GM21825 (cell line): ENCODE results near the gene LRRC26.
"Not testable (repeated sequence)": the region's sequence is repeated elsewhere in the genome, so short reads cannot be mapped to it uniquely, and the experiment has no call there.

ENCODE experiments used
- ATAC-seq: cut with Tn5 transposase; IDR thresholded peaks from one replicate; pipeline ENCODE4 v1.9.1; 2021; ENCODE audit warnings: mild to moderate bottlenecking, moderate library complexity; ENCODE audit not compliant: unreplicated experiment

Gene LRRC26

DNA sequence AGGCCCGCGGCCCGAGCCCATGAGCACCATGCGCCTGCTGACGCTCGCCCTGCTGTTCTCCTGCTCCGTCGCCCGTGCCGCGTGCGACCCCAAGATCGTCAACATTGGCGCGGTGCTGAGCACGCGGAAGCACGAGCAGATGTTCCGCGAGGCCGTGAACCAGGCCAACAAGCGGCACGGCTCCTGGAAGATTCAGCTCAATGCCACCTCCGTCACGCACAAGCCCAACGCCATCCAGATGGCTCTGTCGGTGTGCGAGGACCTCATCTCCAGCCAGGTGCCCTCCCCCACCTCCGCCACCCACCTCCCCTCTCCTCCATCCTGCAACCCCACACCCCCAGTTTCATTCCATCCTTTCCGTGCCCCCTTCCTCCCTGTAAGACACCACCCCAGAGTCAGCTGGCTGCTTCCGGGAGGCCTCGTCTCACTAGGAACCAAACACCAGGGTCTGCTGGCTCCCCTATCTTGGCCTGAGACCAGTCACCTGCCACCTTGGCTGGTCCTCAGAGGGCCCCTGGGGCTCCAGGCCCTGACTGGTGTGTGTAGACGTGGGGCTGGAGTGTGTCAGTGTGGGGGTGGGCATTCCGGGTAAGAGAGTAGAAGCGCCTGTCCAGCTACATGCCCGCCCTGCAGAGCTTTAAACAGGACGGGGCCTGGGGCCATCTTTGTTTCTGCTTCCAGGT, 30.2 kb downstream of the LRRC26 start:
- no peak for ATAC-seq

DNA sequence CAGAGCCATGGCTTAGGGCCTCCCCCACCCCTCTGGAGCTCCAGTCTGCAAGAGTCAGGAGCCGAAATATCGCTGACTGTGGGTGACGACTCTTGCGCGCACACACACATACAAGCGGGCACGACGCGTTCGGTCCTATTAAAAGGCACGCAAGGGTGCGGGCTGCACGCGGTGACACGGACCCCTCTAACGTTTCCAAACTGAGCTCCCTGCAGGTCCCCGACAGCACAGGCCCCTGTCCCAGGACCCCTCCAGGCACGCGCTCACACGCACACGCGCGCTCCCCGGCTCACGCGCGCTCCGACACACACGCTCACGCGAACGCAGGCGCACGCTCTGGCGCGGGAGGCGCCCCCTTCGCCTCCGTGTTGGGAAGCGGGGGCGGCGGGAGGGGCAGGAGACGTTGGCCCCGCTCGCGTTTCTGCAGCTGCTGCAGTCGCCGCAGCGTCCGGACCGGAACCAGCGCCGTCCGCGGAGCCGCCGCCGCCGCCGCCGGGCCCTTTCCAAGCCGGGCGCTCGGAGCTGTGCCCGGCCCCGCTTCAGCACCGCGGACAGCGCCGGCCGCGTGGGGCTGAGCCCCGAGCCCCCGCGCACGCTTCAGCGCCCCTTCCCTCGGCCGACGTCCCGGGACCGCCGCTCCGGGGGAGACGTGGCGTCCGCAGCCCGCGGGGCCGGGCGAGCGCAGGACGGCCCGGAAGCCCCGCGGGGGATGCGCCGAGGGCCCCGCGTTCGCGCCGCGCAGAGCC, 31.0 kb downstream of the LRRC26 start, which contains the start of gene GRIN1:
GRIN1 (plus strand) TSS at position 433 of the 746 bp plus-strand sequence. CDS start 333 bp downstream, outside the sequence.
- no peak for ATAC-seq

DNA sequence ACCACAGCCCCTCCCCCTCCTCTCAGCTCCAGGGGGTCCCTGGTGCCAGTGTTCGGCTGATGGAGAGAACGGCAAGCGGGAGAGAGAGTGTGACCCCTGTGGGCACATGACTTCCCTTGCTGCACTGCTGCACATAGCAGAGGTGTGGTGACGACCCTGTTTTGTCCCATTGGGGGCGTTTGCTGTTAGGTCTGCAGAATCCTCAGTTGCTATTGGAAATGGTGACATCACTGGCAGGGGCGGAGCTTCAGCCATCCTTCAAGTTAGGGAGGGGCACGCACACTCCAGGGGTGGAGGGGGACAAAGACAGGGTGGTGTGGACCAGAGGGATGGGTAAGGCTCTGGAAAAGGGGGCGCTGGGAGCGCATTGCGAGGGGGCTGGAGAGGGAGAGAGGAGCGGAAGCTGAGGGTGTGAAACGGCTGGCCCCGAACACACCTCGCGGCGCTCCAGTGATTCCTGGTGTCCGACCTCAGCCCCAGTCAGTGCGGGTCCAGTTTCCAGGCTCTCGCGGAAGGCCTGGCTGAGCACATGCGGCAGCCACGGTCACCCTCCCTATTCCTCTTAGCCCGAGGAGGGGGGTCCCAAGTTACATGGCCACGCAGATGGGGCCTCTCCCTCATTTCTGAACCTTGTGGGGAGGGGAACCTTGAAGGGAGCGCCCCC, 31.7 kb downstream of the LRRC26 start:
- no peak for ATAC-seq

- ATAC-seq = no peak
Measured at GRCh38 chr9:137136881-137137607, 32.8 kb downstream of the LRRC26 start.

GRCh38 chr9:137136261-137136880, 33.5 kb downstream of the LRRC26 start:
- ATAC-seq = no peak

DNA sequence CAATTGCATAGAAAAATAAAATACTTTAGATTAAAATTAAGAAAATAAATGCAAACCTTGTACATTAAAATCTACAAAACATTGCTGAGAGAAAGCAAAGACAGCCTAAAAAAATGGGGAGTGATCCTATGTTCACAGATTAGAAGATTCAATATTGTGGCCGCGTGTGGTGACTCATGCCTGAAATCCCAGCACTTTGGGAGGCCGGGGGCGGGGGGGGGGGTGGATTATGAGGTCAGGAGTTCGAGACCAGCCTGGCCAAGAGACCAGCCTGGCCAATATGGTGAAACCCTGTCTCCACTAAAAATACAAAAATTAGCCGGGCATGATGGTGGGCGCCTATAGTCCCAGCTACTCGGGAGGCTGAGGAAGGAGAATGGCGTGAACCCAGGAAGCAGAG, 34.7 kb downstream of the LRRC26 start:
- not testable (repeated sequence) for ATAC-seq

GRCh38 chr9:137134191-137134590, 35.7 kb downstream of the LRRC26 start:
- no peak for ATAC-seq

GRCh38 chr9:137130176-137130755, 39.6 kb downstream of the LRRC26 start:
- ATAC-seq = peak; percentile 8

GRCh38 chr9:137129456-137130175, 40.2 kb downstream of the LRRC26 start:
- peak; percentile 67 for ATAC-seq

DNA sequence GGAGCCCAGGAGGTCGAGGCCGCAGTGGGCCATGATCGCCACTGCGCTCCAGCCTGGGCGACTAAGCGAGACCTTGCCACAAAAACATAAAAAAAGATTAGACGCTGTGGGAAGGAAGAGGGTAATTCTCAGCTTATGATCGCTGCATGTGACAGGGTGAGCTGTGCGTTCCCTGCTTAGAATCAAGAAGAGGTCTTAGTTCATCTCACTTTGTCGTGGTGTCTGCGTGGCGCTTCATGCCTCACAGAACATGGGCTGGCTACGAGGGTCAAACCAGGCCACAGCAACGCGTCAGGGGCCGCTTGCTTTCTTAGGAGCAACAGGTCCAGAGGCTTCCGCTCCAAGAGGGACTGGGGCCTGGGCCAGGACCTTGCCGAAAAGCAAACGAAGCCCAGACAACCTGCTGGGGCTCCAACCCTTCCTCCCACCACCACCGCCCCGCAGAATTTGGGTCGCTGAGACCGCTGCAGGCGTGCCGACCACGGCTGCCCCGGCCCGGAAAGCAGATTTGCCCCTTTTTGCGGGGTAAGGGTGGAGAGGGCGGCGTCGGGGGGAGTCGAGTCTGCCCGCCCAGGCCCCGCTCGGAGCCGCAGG, 40.9 kb downstream of the LRRC26 start:
- peak; percentile 6 for ATAC-seq

DNA sequence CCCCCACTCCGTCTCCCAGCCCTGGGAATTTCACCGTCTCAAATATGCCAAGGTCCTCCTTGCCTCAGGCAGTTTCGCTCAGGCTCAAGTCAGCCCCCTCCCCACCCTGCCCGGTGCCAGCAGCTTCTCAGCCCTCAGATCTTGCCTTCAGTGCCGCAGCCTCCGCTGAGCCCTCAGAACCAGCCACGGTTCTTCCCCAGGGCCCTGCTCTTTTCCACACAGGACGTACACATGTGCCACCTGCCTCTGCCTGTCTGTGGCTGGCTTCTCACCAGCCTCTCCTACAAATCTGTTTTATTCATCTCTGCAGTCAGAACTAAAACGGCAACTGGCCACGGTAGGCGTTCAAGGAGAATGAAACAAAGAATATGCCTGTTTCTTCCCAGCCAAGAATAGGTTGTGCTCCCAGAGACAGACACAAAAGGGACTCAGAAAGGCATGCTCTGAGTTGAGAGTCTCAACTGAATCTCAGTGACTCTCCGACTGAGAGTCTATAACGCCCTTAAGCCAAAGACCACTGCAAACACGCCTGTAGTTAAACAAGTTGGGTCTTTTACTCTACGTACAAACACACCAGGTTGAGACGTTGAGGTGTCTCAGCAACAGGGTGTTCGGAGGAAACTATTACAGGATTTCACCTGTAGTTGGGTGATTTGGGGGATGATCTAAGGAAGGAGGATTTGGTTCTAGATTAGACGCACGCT, 41.5 kb downstream of the LRRC26 start:
- no peak for ATAC-seq

- ATAC-seq = no peak
Measured at GRCh38 chr9:137127301-137128157, 42.3 kb downstream of the LRRC26 start.

GRCh38 chr9:137126786-137127185, 43.1 kb downstream of the LRRC26 start:
- no peak for ATAC-seq

- ATAC-seq = not testable (repeated sequence)
Measured at GRCh38 chr9:137123952-137124462, 45.8 kb downstream of the LRRC26 start.

DNA sequence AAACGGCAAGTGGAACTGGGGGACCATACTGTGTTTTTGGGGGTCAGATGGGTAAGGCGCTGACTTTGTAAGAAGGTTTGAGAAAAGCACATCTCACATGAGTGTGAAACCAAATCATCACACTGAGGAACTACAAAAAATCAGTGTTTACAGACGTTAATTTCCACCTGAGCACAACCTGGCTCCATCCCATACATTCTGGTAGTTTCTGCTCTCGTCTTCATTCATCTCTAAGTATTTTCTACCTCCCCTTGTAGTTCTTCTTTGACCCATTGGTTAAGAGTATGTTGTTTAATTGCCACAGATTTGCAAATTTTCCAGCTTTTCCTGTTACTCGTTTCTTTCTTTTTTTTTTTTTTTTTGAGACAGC, 46.4 kb downstream of the LRRC26 start:
- no peak for ATAC-seq

DNA sequence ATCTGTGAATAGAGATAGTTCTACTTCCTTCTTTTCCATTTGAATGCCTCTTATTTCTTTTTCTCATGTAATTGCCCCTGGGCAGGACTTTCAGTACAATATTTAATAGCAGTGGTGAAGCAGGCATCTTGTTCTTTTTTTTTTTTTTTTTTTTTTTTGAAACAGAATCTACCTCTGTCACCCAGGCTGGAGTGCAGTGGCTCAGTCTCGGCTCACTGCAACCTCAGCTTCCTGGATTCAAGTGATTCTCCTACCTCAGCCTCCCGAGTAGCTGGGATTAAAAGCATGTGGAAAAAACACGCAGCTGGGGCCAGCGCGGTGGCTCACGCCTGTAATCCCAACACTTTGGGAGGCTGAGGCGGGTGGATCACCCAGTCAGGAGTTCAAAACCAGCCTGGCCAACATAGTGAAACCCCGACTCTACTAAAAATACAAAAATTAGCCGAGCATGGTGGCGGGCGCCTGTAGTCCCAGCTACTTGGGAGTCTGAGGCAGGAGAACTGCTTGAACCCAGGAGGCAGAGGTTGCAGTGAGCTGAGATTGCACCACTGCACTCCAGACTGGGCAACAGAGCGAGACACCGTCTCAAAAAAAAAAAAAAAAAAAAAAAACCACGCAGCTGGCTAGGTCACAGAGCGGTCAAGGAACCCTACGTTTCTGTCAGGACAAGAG, 46.9 kb downstream of the LRRC26 start:
- not testable (repeated sequence) for ATAC-seq
